Ammon's horn (tissue), 1 donor: ENCODE data around the gene ARMC5.
A peak's percentile ranks its signal among the peaks of the same experiment; 100 is the strongest.
"Not testable (repeated sequence)": the region's sequence is repeated elsewhere in the genome, so short reads cannot be mapped to it uniquely, and the experiment has no call there.

Experiments used
- DNase-seq: peaks from one replicate; pipeline ENCODE4 v3.0.0-alpha.2; 2016; ENCODE audit warnings: low spot score

Gene ARMC5

DNA sequence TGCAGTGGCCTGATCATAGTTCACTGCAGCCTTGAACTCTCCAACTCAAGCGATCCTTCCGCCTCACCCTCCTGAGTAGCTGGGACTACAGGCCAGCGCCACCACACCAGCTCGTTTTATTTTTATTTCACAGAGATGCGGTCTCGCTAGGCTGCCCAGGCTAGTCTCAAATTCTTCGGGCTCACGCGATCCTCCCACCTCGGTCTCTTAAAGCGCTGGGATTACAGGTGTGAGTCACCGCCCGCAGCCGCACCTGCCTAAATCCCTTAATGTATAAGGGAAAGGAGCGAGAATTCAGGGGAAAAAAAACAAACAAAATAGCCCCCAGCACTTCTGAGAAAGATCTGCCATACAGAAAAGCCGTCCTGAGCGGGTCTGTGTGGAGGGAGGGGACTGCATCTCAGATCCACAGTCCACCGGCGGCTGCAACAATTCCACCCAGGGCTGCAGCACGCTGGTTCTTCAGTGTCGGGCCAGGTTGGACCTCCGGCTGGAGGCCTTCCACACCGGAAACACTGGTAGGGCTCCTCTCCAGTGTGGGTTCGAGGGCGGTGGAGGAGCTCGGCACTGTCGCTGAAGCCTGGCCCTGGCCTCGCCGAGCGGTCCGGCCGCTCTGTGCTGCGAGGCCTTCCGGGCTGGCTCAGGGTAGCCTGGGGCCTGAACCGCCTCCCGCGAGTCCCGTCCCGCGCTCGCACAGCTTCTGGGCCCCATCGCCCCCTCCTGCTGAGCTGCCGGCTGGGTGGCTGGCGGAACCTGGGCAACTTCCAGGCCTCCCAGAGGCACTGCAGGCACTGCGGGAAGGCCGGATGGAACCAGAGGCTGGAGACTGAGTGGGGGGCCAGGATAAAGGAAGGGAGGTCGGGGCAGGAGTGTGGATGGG lies 23.7 kb upstream of the ARMC5 start:
- DNase-seq: no peak

DNA sequence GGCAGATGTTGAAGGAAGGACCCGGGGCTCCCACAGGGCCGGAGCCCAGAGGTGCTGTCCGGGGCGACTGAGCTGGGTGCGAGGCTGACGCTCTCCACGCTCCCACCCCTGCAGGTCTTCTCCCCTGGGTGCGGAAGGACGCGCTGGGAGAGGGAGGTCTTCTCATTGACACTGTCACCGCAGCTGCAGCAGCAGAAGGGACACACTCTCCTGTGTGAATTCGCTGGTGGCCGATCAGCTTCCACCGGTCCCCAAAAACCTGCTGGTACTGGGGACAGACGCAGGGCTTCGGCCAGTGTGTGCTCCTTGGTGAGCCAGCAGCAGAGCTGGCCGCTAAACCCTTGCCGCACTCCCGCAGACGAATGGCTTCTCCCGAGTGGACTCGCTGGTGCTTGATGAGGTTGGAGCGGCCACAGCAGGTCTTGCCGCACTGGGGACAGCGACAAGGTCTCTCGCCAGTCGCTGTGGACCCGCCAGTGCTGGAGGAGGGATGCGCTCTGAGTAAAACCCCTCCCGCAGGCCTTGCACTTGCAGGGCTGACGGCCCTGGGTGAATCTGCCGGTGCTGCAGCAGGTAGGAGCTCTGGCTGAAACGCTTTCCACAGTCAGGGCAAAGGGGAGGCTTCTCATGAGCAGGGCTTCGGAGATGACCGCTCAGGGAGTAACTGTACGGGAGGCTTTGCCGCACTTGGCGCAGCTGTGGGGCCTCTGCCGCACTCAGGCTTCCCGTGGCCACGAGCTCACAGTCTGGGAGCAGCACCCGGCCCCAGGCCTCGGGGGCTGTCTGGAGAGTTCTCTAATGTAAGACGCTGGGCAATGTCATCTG lies 22.9 kb upstream of the ARMC5 start:
- no peak for DNase-seq

DNA sequence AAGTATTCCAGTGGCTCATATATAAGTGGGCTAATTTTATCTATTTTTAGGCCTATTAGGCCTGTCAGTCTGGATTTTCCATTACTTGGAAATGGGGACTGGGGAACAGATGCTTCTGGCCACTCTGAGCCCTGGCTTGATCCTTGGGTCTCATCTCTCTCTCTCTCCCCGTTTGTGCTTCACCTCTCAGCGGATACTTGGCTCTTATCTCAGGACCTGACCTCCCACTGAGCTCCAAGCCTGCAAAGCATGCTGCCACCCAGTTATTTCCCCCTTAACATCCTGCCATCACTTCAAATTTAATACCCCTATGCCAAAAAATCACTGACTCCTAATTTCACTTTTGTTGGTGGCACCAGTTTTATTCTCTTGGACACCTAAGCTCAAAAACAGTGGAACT lies 20.9 kb upstream of the ARMC5 start:
- DNase-seq: no peak

DNA sequence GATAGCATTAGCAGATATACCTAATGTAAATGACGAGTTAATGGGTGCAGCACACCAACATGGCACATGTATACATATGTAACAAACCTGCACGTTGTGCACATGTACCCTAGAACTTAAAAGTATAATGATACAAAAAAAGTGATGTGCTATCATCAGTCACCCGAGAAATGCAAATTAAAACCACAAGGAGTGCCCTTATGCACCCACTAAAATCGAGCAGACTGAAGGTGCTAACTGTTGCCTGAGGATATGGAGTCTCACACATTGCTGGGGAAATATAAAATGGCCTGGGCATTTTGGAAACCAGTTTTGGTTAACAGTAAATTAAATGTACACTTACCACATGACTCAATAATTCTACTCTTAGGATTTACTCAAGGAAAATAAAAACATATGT lies 20.3 kb upstream of the ARMC5 start:
- DNase-seq: not testable (repeated sequence)

DNA sequence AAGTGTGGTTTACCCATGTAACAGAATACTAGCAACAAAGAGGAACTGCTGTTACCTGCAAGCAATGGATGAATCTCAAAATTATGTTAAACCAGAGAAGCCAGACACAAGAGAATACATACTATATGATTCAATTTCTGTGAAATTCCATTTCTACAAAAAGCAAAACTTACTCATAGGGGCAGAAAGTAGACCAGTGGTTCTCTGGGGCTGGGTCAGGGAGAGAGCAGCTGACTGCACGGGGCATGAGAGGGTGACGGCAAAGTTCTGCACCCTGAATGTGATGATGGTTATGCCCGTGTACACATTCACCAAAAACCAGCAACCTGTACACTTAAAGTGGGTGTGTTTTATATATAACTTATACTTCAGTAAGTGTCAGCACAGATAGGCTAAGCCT lies 19.8 kb upstream of the ARMC5 start:
- DNase-seq: no peak

DNA sequence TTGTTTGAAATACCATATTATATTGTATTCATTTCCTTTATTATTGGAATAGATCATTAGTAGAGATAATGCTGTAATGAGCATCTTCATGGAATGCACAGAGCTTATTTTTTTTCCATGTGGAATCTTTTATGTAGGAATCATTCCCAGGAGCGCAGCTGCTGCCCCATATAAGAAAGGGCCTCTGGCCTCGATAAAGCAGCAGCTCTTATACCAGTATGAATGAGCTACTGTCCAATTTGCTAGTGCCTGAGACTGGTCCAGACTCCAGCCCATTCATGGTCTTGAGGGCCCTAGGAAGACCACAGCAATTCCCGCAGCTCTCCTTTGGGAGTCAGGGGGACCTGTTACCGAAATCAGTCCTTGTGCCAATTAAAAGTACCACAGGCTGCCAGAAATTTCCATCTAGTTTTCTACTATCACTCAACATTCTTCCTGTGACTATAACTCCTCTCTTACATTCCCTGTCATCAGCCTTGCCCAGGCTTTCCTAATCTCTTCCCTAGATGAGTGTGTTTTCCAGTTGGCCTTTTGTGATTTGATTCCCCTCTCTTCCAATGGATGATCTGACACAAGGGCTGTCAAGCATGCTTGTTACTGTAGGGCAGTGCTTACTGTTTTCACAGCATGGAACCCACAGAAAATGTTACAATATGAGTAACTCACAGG lies 18.7 kb upstream of the ARMC5 start:
- DNase-seq: peak; percentile 47

DNA sequence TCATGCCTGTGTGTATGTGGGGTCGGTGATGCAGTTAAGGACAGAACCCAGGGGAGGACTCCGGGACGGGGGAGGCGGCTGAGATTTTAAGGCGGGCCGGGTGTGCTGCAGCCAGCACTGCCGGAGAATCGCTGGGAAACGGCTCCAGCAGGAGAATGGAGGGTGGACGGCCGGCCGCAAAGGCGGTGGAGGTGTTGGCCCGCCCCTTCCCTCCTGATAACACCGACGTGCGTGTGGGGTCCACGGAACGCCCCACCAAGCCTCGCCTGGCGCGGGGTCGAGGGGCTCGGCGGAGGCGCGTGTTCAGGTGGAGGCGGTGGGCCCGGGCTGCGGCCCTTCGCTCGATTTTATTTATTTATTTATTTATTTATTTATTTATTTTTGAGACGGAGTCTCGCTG lies 17.3 kb upstream of the ARMC5 start:
- no peak for DNase-seq

DNA sequence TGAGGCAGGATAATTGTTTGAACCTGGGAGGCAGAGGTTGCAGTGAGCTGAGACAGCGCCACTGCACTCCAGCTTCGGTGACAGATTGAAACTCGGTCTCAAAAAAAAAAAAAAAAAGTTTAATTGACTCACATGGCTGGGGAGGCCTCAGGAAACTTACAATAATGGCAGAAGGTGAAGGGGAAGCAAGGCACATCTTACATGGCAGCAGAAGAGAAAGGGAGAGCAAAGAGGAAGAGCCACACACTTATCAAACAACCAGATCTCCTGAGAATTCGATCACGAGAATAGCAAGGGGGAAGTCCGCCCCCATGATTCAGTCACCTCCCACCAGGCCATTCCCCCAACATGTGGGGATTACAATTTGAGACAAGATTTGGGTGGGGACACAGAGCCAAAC lies 13.4 kb upstream of the ARMC5 start:
- DNase-seq: not testable (repeated sequence)

DNA sequence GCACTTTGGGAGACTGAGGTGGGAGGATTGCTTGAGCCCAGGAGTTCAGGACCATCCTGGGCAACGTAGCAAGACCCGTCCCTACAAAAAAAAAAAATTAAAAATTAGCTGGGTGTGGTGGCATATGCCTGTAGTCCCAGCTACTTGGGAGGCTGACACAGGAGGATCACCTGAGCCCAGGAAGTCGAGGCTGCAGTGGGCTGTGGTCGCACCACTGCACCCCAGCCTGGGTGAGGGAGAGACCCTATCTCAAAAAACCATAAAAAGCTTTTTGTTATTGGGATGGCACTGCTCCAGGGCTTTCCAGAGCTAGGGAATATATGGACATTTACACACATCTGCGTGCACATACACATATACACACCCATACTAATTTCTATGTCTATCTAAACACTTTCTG lies 8.1 kb upstream of the ARMC5 start:
- no peak for DNase-seq

DNA sequence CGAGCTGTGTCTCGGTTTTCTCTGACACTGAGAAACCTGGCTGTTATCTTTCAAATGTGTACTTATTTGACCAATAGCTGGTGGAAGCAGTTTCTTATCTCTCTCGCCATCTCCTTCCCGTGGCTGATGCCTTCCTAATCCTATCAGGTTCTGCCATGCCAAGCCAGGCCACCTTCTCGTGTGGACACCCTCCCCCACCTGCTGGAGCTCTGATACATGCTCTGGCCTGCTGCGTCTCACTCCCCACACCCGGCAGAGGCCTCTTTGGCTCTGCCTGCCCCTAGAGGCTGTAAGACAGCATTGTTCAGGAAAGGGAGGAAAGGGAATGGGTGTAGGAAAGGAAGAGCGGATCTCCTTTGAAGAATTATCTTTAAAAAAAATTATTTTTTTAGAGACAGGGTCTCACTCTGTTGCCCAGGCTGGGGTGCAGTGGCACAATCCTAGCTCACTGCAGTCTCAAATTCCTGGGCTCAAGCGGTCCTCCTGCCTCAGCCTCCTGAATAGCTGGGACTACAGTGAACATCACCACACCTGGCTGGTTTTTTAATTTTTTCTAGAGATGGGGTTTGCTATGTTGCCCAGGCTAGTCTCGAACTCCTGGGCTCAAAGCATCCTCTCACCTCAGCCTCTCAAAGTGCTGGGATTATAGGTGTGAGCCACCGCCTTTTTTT lies 7.5 kb upstream of the ARMC5 start:
- DNase-seq: peak; percentile 66

DNA sequence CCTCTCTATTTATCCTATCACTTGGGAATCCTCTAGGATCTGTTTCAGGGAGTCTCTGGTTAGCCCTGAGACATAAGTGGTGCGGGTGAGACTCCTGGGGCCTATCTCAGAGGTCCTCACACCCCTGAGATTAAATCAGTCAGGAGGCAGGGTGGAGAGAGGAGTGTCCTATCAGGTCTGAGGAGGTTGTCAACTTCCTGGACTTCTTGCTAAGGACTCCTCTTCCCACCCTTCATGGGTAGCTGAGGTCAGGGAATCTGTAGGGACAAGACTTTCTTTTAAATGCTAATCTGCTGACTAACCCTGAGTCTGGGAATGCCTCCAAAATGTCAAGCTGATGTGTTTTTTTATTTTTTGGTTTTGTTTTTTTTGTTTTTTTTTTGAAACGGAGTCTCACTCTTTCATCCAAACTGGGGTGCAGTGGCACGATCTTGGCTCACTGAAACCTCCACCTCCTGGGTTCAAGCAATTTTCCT lies 6.6 kb upstream of the ARMC5 start:
- DNase-seq: no peak

DNA sequence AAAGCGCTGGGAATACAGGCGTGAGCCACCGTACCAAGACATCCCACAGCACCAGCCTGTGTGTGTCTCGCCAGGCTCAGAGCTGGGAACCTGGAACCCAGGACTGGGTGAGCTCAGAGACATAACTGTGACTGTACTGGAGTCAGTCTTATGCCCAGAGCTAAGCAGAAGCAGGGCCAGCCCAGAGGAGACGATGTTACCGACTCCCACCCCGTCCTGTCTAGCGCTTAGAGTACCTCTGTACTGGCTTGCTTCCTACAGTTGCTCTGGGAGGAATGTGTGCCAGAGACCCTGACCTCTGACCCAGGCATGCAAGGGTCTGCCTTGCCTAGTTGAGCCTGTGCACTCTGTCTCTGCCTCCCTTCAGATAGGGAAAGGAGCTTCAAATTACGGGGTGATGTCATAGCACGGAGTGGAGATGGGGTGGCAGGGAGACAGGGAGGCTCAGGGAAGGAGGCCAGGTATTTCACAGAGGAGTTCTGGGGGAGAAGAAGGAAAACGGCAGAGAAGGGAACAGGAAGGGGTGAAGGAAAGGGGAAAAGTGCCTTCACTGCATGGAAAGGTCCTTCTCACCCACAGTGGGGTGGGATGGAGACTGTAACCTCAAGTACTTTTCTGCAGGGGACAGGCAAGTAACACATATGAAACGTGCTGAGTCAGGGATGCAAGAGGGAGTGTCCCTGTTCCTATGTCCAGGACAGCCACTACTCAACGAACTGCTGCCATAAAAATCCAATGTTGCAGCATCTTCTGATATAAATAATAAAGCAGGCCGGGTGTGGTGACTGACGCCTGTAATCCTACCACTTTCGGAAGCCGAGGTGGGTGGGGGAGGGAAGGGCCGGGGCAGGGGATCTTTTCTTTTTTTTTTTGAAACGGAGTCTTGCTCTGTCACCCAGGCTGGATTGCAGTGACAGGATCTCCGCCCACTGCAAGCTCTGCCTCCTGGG lies 5.8 kb upstream of the ARMC5 start:
- no peak for DNase-seq

DNA sequence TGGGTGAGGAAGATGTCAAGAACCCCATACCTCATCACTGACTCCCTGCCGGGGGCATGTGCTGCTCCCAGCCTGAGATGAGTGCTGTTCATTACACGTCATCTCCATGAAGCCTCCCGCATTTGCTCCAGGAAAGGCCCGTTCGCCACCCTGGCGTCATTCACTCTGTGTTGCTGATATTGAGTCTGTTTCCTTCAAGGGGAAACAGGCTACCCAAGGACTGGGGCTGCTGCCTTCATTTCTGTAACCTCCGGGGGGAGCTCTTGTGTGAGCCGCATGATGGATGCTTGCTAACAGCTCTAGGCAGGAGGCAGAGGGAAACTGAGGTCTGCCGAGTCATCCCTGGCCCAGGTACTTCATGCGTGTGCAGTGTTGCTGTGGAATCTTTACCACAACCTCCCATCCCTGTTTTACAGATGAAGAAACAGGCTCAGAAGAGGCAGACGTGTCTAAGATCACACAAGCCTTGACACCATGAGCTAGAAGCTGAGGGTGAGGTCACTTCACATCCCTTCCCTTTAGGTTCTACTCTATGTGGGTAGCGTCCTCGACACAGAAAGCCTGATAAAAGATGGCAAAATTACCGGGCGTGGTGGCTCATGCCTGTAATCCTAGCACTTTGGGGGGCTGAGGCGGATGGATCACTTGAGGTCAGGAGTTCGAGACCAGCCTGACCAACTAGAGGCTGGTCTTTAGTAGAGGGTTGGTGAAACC lies 3.5 kb upstream of the ARMC5 start:
- no peak for DNase-seq

DNA sequence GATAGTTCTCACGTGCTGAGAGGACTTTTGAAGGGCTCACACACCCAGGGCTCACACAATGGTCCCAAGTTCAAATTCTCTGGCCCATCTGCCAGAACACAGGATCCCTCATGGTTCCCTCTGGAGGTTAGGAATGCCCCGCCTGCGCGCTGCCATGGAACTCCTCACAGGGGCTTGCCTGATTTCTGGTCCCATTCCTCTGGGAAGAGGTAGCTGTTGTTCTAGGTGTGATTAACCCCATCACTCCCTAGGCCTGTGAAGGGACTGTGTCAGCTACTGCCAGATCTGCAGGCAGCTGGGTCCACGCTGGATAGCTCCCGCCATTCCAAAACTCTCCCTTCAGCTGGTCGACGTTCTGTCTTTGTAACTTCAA lies 2.3 kb upstream of the ARMC5 start:
- DNase-seq: no peak

DNA sequence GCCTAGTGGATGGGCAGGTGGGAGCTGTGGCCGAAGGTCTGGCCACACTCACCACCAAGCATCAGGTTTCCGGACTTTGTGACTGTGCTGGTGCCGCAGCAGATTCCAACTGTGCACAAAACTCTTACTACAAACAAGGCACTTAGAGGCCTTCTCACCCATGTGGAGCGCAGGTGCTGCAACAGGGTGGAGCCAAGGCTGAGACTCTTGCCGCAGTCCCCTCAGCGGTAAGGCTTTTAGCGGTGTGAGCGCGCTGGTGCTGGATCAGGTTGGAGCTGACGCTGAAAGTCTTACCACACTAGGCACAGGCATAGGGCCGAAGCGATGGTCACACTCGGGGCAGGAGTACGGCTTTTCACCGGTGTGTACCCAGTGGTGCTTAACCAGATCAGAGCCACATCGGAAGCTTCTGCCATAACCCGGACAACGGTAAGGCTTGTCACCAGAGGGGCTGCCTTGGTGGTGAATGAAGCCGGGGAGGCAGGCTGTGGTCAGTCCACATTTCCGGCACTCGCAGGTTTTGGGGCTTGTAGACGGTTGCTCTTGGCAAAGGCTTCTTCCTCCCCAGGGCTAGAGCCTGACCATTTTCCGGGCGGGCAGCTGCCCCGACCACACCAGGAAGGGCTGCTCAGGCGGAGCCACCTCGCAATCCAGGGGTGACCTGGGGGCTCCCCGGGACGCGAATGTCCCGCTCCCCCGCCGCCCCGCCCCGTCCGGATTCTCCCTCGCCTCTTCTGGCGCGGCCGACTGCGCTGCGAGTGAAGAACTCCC lies 1.0 kb upstream of the ARMC5 start:
- DNase-seq: no peak

DNA sequence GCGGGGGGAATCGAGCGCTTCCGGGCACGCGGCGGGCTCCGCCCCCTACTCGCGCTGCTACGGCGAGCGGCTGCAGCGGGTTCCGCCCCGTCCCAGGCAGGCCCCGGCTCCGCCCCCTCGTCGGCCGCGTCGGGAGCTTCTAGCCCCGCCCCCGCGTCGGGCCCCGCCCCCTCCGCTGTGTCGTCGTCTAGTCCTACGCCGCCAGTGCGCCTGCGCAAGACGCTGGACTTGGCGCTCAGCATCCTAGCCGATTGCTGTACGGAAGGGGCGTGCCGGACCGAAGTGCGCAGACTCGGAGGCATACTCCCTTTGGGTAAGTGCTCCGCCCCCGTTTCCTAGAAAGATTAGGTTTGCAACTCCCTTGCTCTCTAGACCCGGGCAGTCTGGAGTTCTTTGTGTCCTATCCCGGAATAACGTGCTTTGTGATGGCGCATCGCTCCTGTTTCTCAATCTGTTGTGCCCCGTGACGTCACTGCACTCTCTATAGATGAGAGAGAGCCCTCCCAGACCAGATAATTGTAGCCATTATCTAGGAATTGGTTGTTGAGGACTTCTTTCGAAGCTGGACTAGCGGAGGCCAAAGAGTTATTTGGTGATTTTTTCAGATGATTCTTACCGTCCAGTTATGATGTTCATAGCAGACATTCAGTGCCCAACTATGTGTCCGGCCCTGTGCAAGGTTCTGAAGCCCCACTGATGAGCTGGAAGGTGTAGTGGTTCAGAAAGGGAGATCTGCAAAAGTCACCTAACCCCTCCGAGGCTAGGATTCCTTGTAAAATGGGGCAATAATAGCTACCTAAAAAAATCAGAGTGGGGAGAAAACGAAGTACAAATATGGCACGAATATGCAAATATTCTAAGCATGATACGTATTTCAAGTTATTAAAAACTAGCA lies 633 bp downstream of the ARMC5 start:
- peak; percentile 100 for DNase-seq

DNA sequence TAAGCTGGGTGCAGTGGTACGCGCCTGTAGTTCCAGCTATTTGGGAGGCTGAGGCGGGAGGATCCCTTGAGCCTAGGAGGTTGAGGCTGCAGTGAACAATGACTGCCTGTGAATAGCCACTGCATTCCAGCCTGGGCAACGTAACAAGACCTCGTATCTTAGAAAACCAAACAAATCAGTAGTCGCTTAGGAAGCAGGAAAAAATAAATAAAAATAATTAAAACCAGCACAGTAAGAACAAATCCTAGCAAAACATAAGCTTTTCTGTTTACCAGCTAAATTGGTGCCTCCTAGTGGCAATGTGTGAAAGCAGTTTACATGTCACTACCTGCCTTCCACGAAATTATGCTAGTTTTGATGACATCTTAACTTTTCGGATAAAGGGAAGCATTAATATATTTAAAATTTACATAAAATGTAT lies 1.3 kb downstream of the ARMC5 start:
- DNase-seq: peak; percentile 51

DNA sequence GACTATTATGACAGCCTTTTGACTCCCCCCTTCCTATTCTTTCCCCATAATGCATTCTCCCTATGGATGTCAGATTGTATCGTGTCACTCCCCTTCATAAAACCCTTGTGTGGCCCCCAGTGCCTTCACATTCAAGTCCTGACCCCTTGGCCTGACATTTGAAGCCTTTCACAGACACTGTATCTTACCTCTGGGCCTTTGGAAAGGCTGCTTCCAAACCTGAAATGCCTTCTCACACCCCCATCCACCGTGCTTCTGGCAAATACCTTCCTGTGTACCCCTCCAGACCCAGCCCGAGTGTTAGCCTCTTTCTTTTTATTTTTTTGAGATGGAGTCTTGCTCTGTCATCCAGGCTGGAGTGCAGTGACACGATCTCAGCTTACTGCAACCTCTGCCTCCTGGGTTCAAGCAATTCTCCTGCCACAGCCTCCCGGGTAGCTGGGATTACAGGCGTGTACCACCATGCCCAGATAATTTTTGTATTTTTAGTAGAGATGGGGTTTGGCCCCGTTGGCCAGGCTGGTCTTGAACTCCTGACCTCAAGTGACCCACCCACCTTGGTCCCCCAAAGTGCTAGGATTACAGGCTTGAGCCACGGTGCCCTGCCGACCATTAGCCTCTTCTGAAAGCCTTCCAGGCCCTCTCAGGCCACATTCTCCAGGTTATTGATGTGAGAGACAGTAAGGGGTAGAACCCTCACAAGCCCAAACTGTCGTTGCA lies 2.1 kb downstream of the ARMC5 start:
- DNase-seq: no peak
